NCI-H446 (cell line): Measurements from ENCODE around the gene PCSK4.
A peak's percentile ranks its signal among the peaks of the same experiment; 100 is the strongest.
"Not testable (repeated sequence)": the region's sequence is repeated elsewhere in the genome, so short reads cannot be mapped to it uniquely, and the experiment has no call there.

Source experiments
- DNase-seq, 2 experiments: peaks; one replicate each; lab custom pipeline; 2025; lab: John Stamatoyannopoulos, UW

The PCSK4 gene

DNA sequence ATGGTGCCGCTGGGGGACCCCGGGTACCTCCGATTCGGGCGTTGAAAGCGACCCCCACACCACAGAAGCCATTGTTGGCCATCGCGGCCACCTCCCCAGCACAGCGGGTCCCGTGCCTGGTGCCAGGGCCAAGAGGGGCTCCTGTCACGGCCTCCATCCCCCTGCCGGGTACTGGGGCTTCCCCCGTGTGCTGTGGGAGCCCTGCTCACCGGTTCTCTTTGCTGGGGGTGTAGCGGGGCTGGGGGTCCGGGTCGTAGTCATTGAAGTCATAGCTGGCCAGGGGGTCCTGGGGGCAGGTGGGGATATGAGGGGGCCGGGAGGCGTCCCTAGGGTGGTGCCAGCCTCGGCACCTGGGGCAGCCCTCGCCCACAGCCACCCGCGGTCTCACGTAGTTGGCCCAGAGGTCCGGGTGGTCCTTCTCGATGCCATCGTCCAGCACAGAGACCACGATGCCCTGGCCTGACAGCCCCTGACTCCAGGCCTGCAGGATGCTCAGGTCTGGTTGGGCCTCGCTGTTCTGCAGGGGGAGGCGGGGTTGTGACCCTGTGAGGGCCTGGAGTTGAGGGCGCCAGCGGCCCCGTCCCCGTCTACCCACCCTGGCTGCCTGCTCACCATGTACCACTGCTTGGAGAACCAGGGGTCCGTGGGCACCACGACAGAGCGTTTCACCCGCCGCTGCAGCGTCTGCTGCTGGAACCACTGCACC, 2.4 kb downstream of the PCSK4 start:
- DNase-seq = no peak

DNA sequence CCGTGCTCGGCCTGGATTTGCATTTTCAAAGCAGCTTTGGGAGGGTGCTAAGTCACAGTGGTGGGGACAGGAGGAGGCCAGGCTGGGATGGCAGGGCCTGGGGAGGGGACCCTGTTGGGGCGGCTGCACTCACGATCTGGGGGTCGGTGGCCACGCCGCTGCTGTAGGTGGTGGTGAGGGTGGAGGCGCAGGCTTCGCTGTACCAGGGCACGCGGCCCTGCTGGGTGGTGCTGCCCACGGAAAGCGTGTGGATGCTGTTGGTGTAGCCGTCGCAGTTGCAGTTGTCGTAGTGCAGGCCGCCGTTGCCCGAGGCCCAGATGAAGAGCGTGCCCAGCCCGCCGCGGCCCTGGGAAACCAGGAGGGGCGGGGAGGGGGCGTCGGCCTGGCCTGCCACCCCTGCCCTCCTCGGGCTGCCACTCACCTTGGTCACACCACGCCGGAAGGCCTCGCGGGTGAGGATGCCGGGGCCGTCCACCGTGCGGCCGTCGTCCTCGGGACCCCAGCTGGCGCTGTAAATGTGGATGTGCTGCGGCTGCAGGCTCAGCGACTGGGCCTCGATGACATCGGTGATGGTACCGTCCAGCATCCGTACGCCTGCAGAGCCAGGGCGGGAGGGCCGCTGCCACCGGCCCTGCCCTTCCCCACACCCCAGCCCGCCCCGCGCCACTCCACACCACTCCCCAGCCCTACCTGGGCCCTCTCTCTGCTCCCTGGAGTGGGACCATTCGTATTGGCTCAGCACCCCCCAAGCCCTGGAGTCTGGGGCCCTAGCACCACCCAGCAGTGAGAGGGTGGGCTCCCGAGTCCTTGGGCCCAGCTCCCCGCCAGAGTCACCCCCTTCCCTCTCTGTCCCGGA, 3.2 kb downstream of the PCSK4 start:
- no peak for DNase-seq

DNA sequence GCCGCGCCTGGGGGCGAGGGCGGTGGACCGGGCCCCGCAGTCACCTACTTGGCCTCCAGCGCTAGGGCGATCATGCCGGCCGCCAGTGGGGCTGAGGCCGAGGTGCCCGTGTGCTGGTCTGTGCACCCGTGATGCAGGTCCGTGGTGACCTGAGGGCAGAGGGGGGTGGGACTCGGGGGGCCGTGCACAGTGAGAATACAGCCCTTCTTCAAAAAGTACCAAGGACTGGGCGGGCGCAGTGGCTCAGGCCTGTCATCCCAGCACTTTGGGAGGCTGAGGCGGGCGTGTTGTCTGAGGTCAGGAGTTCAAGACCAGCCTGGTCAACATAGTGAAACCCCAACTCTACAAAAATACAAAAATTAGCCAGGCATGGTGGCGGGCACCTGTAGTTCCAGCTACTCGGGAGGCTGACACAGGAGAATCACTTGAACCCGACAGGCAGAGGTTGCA, 6.1 kb downstream of the PCSK4 start:
- no peak for DNase-seq

GRCh38 chr19:1483131-1483978, 6.8 kb downstream of the PCSK4 start:
- DNase-seq = no peak

GRCh38 chr19:1482361-1483130, 7.6 kb downstream of the PCSK4 start:
- no peak for DNase-seq

DNA sequence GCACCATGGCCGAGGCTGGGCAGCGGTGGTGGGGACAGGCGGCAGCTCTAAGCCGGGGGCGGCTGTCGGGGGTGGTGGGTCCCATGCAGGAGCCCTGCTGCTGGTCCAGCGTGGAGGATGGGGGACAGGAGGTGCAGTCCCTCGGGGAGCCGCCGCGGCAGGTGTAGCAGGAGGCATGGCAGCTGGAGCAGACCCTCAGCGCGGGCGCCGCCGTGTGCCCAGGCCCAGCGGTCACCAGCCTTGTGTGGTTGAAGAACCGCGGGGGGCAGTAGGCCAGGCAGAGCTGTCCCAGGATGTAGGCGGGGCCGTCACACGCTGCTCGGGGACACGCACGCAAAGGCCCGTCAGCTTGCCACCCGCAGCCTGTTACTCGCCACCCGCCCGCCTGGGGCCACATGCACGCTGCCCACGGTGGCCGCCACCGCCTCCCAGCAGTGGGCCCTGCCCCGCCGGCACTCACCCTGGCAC, 8.2 kb downstream of the PCSK4 start:
- DNase-seq = no peak

GRCh38 chr19:1481224-1481892, 8.8 kb downstream of the PCSK4 start:
- no peak for DNase-seq

- peak; percentile 90 to 97 for DNase-seq
Measured at GRCh38 chr19:1478934-1479707, 11.0 kb downstream of the PCSK4 start, which contains the start of gene C19orf25. TSS of gene C19orf25 (minus strand) at chr19:1479215. CDS start at chr19:1478903, 312 bp downstream.

GRCh38 chr19:1477056-1477455, 13.1 kb downstream of the PCSK4 start:
- DNase-seq = not testable (repeated sequence)

DNA sequence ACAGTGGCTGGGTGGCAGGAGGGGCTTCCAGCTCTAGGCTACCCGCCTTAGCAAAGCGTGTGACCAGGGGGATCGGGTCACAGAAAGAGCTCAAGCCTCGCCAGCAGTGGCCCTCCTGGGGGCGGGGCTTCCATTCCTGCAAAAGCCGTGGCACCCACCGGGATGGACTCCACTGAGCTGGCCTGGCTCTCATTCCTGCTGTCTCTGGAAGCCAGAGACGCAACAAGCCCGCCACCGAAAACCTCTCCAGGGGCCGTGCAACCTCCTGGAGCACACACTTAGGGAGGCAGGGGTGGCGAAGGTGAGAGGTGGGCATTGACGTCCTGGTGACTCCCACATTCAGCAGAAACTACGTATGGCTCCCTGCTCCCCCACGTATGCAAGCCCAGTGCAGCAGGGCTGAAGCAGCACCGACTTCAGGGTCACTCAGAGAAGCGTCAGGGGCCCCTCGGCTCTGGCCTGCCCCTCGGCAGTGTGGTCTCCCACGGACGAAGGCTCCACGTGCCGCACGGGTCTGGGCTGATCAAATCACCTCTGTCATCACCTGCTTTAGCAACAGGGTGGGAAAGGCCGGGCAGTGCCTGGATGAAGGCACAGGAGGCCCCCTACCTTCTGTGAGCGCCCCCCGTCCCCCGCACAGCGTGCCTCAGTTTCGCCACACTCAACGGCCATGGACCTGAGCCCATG, 14.3 kb downstream of the PCSK4 start:
- DNase-seq = no peak

- DNase-seq = no peak
Measured at GRCh38 chr19:1474765-1475351, 15.3 kb downstream of the PCSK4 start.

DNA sequence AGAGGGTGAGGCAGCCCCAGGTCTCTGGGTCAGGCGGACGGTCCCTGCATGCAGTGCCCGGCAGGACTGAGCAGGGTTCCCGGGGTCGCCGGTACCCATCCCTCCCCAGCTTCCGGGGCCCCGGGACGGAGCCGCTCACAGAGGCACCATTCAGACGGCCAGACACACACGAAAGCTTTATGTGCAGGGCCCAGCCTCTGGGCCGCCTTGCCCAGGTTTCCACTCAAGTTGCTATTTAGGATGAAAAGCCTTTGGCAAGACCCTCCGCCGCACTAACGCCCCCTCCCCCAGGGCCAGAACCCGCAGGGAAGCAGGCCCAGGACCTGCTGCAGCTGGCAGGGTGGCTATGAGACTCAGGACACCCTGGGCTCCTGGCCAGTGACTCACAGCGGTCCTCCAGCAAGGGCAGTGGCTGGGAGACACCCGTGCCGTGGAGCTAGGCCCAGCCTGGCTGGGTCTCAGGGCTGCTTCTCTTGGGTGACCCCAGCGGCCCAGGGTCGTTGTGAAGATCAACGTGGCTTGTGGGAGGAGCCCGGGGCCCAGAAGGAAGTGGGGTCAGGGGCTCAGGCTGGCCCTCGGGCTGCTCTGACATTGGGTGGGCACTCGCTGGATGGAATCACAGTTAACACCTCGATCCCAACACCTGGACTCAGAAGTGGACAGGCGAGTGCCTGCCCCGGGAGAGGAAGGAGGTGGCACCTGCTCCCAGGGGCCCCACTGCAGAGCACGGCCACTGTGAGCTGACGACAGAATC, 16.0 kb downstream of the PCSK4 start:
- DNase-seq = no peak

DNA sequence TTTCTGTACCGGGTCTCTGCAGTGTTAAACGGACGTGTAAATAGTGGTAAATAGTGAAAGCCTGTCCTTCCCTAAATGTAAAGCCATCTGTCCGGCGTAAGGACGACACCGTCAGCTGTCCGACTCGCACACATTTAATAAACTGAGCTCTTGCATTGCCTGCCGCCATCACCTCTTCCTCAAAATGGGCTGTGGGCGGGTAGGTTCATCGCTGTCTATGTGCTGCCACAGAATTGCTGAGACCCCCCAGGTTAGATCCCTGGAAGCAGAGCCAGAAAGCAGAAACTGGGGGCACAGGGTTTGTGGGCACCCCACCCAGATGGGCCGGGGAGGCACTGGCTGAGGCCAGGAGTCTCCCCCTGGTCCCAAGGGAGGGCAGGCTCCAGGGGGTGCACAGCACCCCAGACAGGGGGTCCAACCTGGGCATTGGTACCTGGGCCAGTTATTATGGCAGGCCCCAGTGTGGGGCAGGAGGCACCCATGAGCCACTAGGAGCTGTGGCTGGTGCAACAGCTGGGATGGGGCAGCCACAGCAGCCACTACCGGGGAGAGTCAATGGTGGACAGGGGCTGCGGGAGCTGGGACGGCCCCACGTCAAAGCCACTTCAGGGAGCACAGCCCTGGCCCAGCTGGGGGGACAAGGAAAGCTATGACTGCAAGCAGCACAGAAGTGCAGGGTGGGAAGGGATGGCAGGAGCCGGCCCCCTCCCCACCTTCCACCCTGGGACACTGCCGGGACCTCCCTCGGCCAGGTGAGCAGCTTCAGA, 16.9 kb downstream of the PCSK4 start:
- DNase-seq = no peak

DNA sequence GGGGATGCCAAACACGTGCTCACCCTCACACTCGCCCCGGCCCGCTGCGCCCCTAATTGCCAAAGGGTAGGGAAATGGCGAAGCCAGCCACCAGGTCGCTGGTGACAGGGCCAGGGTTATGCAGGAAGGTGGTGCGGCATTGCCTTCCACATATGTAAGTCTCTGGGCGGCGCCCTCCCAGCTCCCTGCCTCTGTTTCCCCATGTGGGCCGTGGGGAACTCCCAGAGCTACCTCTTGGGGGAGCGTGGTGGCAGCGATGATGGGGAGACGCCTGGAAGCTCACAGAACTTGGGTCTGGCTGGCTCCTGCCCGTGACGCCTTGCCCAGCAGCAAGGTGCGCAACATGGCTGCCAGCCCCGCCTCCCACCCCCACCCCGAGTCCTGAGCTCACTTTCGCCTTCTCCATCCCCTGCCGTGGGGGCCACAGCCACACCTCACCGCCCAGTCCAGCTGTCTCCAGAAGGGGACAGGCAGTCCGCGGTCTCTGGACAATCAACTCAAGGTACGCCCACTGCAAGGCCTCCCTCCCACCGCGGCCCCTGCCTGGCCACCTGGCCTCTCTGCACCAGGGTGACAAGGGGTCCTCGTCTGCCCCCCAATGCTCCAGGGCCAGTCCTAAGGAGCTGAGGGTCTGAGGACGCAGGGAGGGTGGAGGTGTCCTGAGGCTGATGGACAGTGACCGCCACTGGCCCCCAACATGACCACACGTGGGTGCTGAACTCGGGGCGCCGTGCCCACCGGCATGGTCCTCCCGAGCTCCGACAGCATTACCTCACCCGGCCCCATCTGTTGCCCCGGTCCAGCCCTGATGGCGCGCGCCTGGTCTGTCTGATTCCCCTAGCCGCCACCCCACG, 17.7 kb downstream of the PCSK4 start:
- DNase-seq = no peak

GRCh38 chr19:1471515-1472160, 18.5 kb downstream of the PCSK4 start:
- no peak for DNase-seq

GRCh38 chr19:1471010-1471514, 19.1 kb downstream of the PCSK4 start:
- no peak for DNase-seq
